Smooth muscle cell (in vitro differentiated cells): ENCODE measurements around the gene DIP2B. TPM values are rescaled to one million over a fixed set of nuclear protein-coding genes. Genes with fewer than 3 reads are reported as not detected.

ENCODE experiments used
- DNase-seq: peaks from one replicate; lab custom pipeline; 2025; ENCODE audit not compliant: unreplicated experiment; lab: John Stamatoyannopoulos, UW
- H2AFZ ChIP-seq: fragments of 200-600 bp; sonication (generic); 2 replicates; pipeline ENCODE4 v1.6.0; 2016; ENCODE audit warnings: antibody characterized with exemption, low read depth, mild to moderate bottlenecking
- H3F3A ChIP-seq: fragments of 200-600 bp; sonication (generic); 2 replicates; pipeline ENCODE4 v1.6.0; 2017; ENCODE audit warnings: antibody characterized with exemption, low read depth
- H3K27ac ChIP-seq: fragments of 200-600 bp; sonication (generic); 2 replicates; pipeline ENCODE4 v1.5.1; 2016; ENCODE audit warnings: low read depth, mild to moderate bottlenecking
- H3K27me3 ChIP-seq: fragments of 200-600 bp; sonication (generic); 2 replicates; pipeline ENCODE4 v1.6.1; 2016; ENCODE audit warnings: low read depth, mild to moderate bottlenecking
- H3K36me3 ChIP-seq: fragments of 200-600 bp; sonication (generic); 2 replicates; pipeline ENCODE4 v1.5.1; 2016; ENCODE audit warnings: low read depth
- H3K4me1 ChIP-seq: fragments of 200-600 bp; sonication (generic); 2 replicates; pipeline ENCODE4 v1.5.1; 2016; ENCODE audit warnings: low read depth
- H3K4me2 ChIP-seq: fragments of 200-600 bp; sonication (generic); 2 replicates; pipeline ENCODE4 v1.6.0; 2016; ENCODE audit warnings: mild to moderate bottlenecking
- H3K4me3 ChIP-seq: fragments of 200-600 bp; sonication (generic); 2 replicates; pipeline ENCODE4 v1.5.1; 2016; ENCODE audit warnings: mild to moderate bottlenecking
- H3K79me2 ChIP-seq: fragments of 200-600 bp; sonication (generic); 2 replicates; pipeline ENCODE4 v1.6.0; 2016; ENCODE audit warnings: low read depth, mild to moderate bottlenecking
- H3K9ac ChIP-seq: fragments of 200-600 bp; sonication (generic); 2 replicates; pipeline ENCODE4 v1.6.0; 2016; ENCODE audit warnings: low read depth
- H3K9me3 ChIP-seq: fragments of 200-600 bp; sonication (generic); replicated peaks from 2 replicates; pipeline ENCODE4 v1.5.1; 2016; ENCODE audit warnings: low read depth
- H4K20me1 ChIP-seq: fragments of 200-600 bp; sonication (generic); 2 replicates; pipeline ENCODE4 v1.6.0; 2016; ENCODE audit warnings: low read depth
- CTCF ChIP-seq: fragments of 200-600 bp; sonication (generic); IDR thresholded peaks from 2 replicates; pipeline ENCODE4 v1.5.1; 2017; ENCODE audit warnings: borderline replicate concordance, mild to moderate bottlenecking, antibody characterized with exemption; ENCODE audit not compliant: insufficient read depth, poor library complexity, severe bottlenecking
- WGBS: methylation state at CpG from one replicate; pipeline ENCODE4 v1.1.7; 2016; ENCODE audit warnings: low lambda C conversion rate; 5-methylcytosine and 5-hydroxymethylcytosine counted together
- polyA plus RNA-seq: library from polyadenylated mRNA; unstranded; fragments of >200 nt; fragmentation: Nextera tagmentation; extraction: Ambion mirVana; gene quantifications from 2 replicates; pipeline ENCODE4 v1.2.1, GENCODE V29; 2016
- small RNA-seq: library from RNA; depleted of rRNA; stranded (forward); fragments of <200 nt; gene quantifications from one replicate; pipeline ENCODE3, GENCODE V24; 2014
- total RNA-seq: library from RNA; depleted of rRNA; stranded (reverse); fragments of >200 nt; gene quantifications from 2 replicates; pipeline ENCODE4 v1.2.3, GENCODE V29; 2014

DIP2B gene
- total and polyA plus RNA-seq, 2 experiments from 2014 or later = 5.8 to 35.2 TPM

- no peak overlapping the region for H3K9ac ChIP-seq
- H3K27ac ChIP-seq = no peak overlapping the region
- TF ChIP-seq CTCF = no peak
- peaks cover 4% of the 10 kb centered on the region for H3F3A ChIP-seq
- H3K36me3 ChIP-seq = no peaks in the 10 kb centered on the region
- peaks cover 7% of the 10 kb centered on the region for H3K4me1 ChIP-seq
- H3K27me3 ChIP-seq = no peaks in the 10 kb centered on the region
- no peak overlapping the region for H3K4me3 ChIP-seq
- DNase-seq = no peak
- 83% methylated on average over 3 of the region's 3 CpGs for WGBS
- no peak overlapping the region for H2AFZ ChIP-seq
- H3K4me2 ChIP-seq = no peak overlapping the region
- H3K9me3 ChIP-seq = no peaks in the 10 kb centered on the region
- peaks cover 59% of the 10 kb centered on the region for H3K79me2 ChIP-seq
- H4K20me1 ChIP-seq = peaks cover 8% of the 10 kb centered on the region
Measured at GRCh38 chr12:50788561-50788960, 283.8 kb downstream of the DIP2B start.

- no peaks in the 10 kb centered on the region for H3K27me3 ChIP-seq
- no peak overlapping the region for H3K27ac ChIP-seq
- H3K9me3 ChIP-seq = no peaks in the 10 kb centered on the region
- H3K9ac ChIP-seq = no peak overlapping the region
- 88% methylated on average over 5 of the region's 5 CpGs for WGBS
- H3K4me2 ChIP-seq = no peak overlapping the region
- TF ChIP-seq CTCF = no peak
- DNase-seq = no peak
- H4K20me1 ChIP-seq = peaks cover 8% of the 10 kb centered on the region
- peaks cover 53% of the 10 kb centered on the region for H3K79me2 ChIP-seq
- no peak overlapping the region for H3K4me3 ChIP-seq
- no peak overlapping the region for H2AFZ ChIP-seq
- peaks cover 4% of the 10 kb centered on the region for H3F3A ChIP-seq
- H3K36me3 ChIP-seq = no peaks in the 10 kb centered on the region
- H3K4me1 ChIP-seq = peaks cover 7% of the 10 kb centered on the region
Measured at GRCh38 chr12:50790081-50790480, 285.3 kb downstream of the DIP2B start.

Small RNAs within 50 kb of the gene (small RNA-seq; reads per million reads assigned to genes)
- not detected for gene RF00019
- not detected for gene RNU6-238P
- not detected for gene RNU6-769P

Other genes with a start within 250 kb of the DIP2B start
- gene LIMA1, start 221.5 kb upstream of the DIP2B start, total RNA-seq = 154 and 204 TPM in 2 replicates
- gene LIMA1, start 221.5 kb upstream of the DIP2B start, polyA plus RNA-seq = 39.6 and 68.3 TPM in 2 replicates
- not detected in 2 replicates for gene FAM186A, start 108.4 kb upstream of the DIP2B start, total RNA-seq
- gene FAM186A, start 108.4 kb upstream of the DIP2B start, polyA plus RNA-seq = not detected in 2 replicates
- gene LARP4, start 104.1 kb upstream of the DIP2B start, total RNA-seq = 37.9 and 42.8 TPM in 2 replicates
- gene LARP4, start 104.1 kb upstream of the DIP2B start, polyA plus RNA-seq = 11.7 and 16.2 TPM in 2 replicates